CD4-positive, CD25-positive, alpha-beta regulatory T cell (primary cell): ENCODE data around the gene AUTS2. TPM values are rescaled to one million over a fixed set of nuclear protein-coding genes. Genes with fewer than 3 reads are reported as not detected.

Experiments used
- ATAC-seq, 2 donors: fragments of 150-1000 bp; cut with Tn5 transposase; one replicate each; pipeline ENCODE4 v1.10.0; 2021; ENCODE audit warnings: low read depth in 2 of 2, moderate number of reproducible peaks in 2 of 2, moderate library complexity in 1 of 2
- DNase-seq, 3 donors: peaks; one replicate each; pipeline versions ENCODE4 v3.0.0 to v3.0.0-alpha.2; 2012 to 2022; ENCODE audit warnings: mixed read lengths in 1 of 3
- H3K27ac ChIP-seq: one replicate; pipeline ENCODE4 v1.7.0; 2013; ENCODE audit warnings: mild to moderate bottlenecking, low read length; ENCODE audit not compliant: insufficient read depth, poor library complexity, severe bottlenecking
- H3K27me3 ChIP-seq: one replicate; pipeline ENCODE4 v1.7.0; 2013; ENCODE audit warnings: low read length; ENCODE audit not compliant: control insufficient read depth, insufficient read depth
- H3K36me3 ChIP-seq: one replicate; pipeline ENCODE4 v1.7.0; 2013; ENCODE audit warnings: mild to moderate bottlenecking, low read length, moderate library complexity; ENCODE audit not compliant: control insufficient read depth, insufficient read depth
- H3K4me1 ChIP-seq: 2 replicates; pipeline ENCODE4 v1.7.0; 2013; ENCODE audit warnings: mild to moderate bottlenecking, low read length; ENCODE audit not compliant: insufficient read depth, control insufficient read depth, poor library complexity, severe bottlenecking
- H3K4me3 ChIP-seq: one replicate; pipeline ENCODE4 v1.7.0; 2013; ENCODE audit warnings: low read depth, mild to moderate bottlenecking, low read length, moderate library complexity
- H3K9me3 ChIP-seq, 2 experiments: 1 replicate in 1 of 2; 2 replicates in 1 of 2; pipeline ENCODE4 v1.7.0; 2013; ENCODE audit warnings: low read length in 2 of 2, mild to moderate bottlenecking in 1 of 2, moderate library complexity in 1 of 2; ENCODE audit not compliant: control insufficient read depth in 2 of 2
- H3K27ac Mint-ChIP-seq, 3 donors: one replicate each; pipeline ENCODE4 v1.8.0; 2020 to 2022; ENCODE audit warnings: mild to moderate bottlenecking in 3 of 3, mixed read lengths in 3 of 3, moderate library complexity in 2 of 3
- H3K27me3 Mint-ChIP-seq: one replicate; pipeline ENCODE4 v1.8.0; 2022; ENCODE audit warnings: mild to moderate bottlenecking, mixed read lengths
- H3K36me3 Mint-ChIP-seq: one replicate; pipeline ENCODE4 v1.8.0; 2020; ENCODE audit warnings: mixed read lengths
- H3K4me1 Mint-ChIP-seq, 4 donors: one replicate each; pipeline ENCODE4 v1.8.0; 2020 to 2022; ENCODE audit warnings: mixed read lengths in 4 of 4, mild to moderate bottlenecking in 1 of 4
- H3K4me3 Mint-ChIP-seq, 4 donors: one replicate each; pipeline ENCODE4 v1.8.0; 2020 to 2022; ENCODE audit warnings: mild to moderate bottlenecking in 4 of 4, mixed read lengths in 4 of 4, moderate library complexity in 3 of 4
- H3K9me3 Mint-ChIP-seq, 7 donors: one replicate each; pipeline ENCODE4 v1.8.0; 2020 to 2022; ENCODE audit warnings: mixed read lengths in 7 of 7, mild to moderate bottlenecking in 3 of 7, moderate library complexity in 2 of 7
- polyA plus RNA-seq, 4 donors: library from polyadenylated mRNA; unstranded; fragments of 300-500 nt; fragmentation: Illumina TruSeq; gene quantifications; one replicate each; pipeline ENCODE4 v1.2.3, GENCODE V29; 2021
- total RNA-seq: library from RNA; stranded (reverse); gene quantifications from one replicate; pipeline ENCODE4 v1.2.3, GENCODE V29; 2022

AUTS2 gene
- total and polyA plus RNA-seq, 5 donors from 2014 or later = 0.47 to 32.4 (median 0.74) TPM

GRCh38 chr7:69600710-69601519 is 2.6 kb downstream of the AUTS2 start:
- no peak overlapping the region for H3K4me3 Mint-ChIP-seq
- H3K36me3 Mint-ChIP-seq = no peaks in the 10 kb centered on the region
- DNase-seq (no peak), ATAC-seq (no peak)
- H3K27me3 Mint-ChIP-seq = peaks cover 21% of the 10 kb centered on the region
- peaks cover 25% of the 10 kb centered on the region for H3K27me3 ChIP-seq
- peaks cover 0 to 4% (median 0%) of the 10 kb centered on the region in 7 donors for H3K9me3 Mint-ChIP-seq
- H3K36me3 ChIP-seq = no peaks in the 10 kb centered on the region
- peaks cover 0 to 2% of the 10 kb centered on the region in 2 experiments for H3K9me3 ChIP-seq
- H3K4me1 Mint-ChIP-seq = peaks cover 0 to 16% (median 4%) of the 10 kb centered on the region in 4 donors
- H3K4me3 ChIP-seq = no peak overlapping the region
- peaks cover 18% of the 10 kb centered on the region for H3K4me1 ChIP-seq
- no peak overlapping the region for H3K27ac ChIP-seq
- H3K27ac Mint-ChIP-seq = no peak overlapping the region

- peaks cover 18% of the 10 kb centered on the region for H3K4me1 ChIP-seq
- Mint-ChIP-seq H3K27me3 (peaks cover 12% of the 10 kb centered on the region), H3K27ac (no peak overlapping the region), H3K4me1 (peaks cover 0 to 12% (median under 1%) of the 10 kb centered on the region in 4 donors), H3K36me3 (no peaks in the 10 kb centered on the region), H3K9me3 (peaks cover 0 to 2% (median 0%) of the 10 kb centered on the region in 7 donors), H3K4me3 (no peak overlapping the region)
- no peaks in the 10 kb centered on the region for H3K36me3 ChIP-seq
- no peak overlapping the region for H3K4me3 ChIP-seq
- no peak overlapping the region for H3K27ac ChIP-seq
- ATAC-seq (no peak), DNase-seq (no peak)
- H3K27me3 ChIP-seq = peaks cover 21% of the 10 kb centered on the region
- peaks cover 0 to 2% of the 10 kb centered on the region in 2 experiments for H3K9me3 ChIP-seq
Observed at GRCh38 chr7:69602522-69602921, 4.2 kb downstream of the AUTS2 start.

- no peak overlapping the region for H3K27ac ChIP-seq
- H3K27ac Mint-ChIP-seq = no peak overlapping the region
- DNase-seq (no peak), ATAC-seq (no peak)
- peaks cover 13% of the 10 kb centered on the region for H3K27me3 Mint-ChIP-seq
- no peak overlapping the region for H3K4me3 Mint-ChIP-seq
- peaks cover 18% of the 10 kb centered on the region for H3K4me1 ChIP-seq
- H3K9me3 ChIP-seq = peaks cover 0 to 2% of the 10 kb centered on the region in 2 experiments
- H3K36me3 ChIP-seq = no peaks in the 10 kb centered on the region
- peaks cover 21% of the 10 kb centered on the region for H3K27me3 ChIP-seq
- no peak overlapping the region for H3K4me3 ChIP-seq
- peaks cover 0 to 12% (median under 1%) of the 10 kb centered on the region in 4 donors for H3K4me1 Mint-ChIP-seq
- no peaks in the 10 kb centered on the region for H3K36me3 Mint-ChIP-seq
- peaks cover 0 to 2% (median 0%) of the 10 kb centered on the region in 7 donors for H3K9me3 Mint-ChIP-seq
Observed at GRCh38 chr7:69603351-69603750, 5.1 kb downstream of the AUTS2 start.

GRCh38 chr7:69603937-69604494 is 5.7 kb downstream of the AUTS2 start:
- DNase-seq = peak in 1 of 3 donors; percentile 31

GRCh38 chr7:69605070-69605469 is 6.8 kb downstream of the AUTS2 start:
- DNase-seq (no peak), ATAC-seq (no peak)
- Histone ChIP-seq H3K27ac (no peak overlapping the region), H3K9me3 (peaks cover 0 to 2% of the 10 kb centered on the region in 2 experiments), H3K4me1 (peaks cover 2% of the 10 kb centered on the region), H3K36me3 (no peaks in the 10 kb centered on the region), H3K4me3 (no peak overlapping the region), H3K27me3 (peaks cover 21% of the 10 kb centered on the region)
- Mint-ChIP-seq H3K4me1 (peaks cover 0 to 2% (median 0%) of the 10 kb centered on the region in 4 donors), H3K27ac (no peak overlapping the region), H3K36me3 (no peaks in the 10 kb centered on the region), H3K27me3 (peaks cover 10% of the 10 kb centered on the region), H3K9me3 (peaks cover 0 to 2% (median 0%) of the 10 kb centered on the region in 7 donors), H3K4me3 (no peak overlapping the region)

More at GRCh38 chr7:69603937-69604494, 5.7 kb downstream of the AUTS2 start:
- no peak for ATAC-seq
- H3K27ac ChIP-seq = no peak overlapping the region
- H3K4me1 Mint-ChIP-seq = peaks cover 0 to 9% (median under 1%) of the 10 kb centered on the region in 4 donors
- H3K4me3 Mint-ChIP-seq = no peak overlapping the region
- no peaks in the 10 kb centered on the region for H3K36me3 Mint-ChIP-seq
- no peak overlapping the region for H3K27ac Mint-ChIP-seq
- H3K4me3 ChIP-seq = no peak overlapping the region
- peaks cover 13% of the 10 kb centered on the region for H3K4me1 ChIP-seq
- H3K36me3 ChIP-seq = no peaks in the 10 kb centered on the region
- peaks cover 0 to 2% (median 0%) of the 10 kb centered on the region in 7 donors for H3K9me3 Mint-ChIP-seq
- H3K27me3 Mint-ChIP-seq = peaks cover 13% of the 10 kb centered on the region
- H3K27me3 ChIP-seq = peaks cover 21% of the 10 kb centered on the region
- peaks cover 0 to 2% of the 10 kb centered on the region in 2 experiments for H3K9me3 ChIP-seq

GRCh38 chr7:69605546-69605945 is 7.3 kb downstream of the AUTS2 start:
- Mint-ChIP-seq H3K9me3 (peaks cover 0 to 2% (median 0%) of the 10 kb centered on the region in 7 donors), H3K27me3 (peaks cover 10% of the 10 kb centered on the region), H3K36me3 (no peaks in the 10 kb centered on the region), H3K4me1 (no peaks in the 10 kb centered on the region), H3K27ac (no peak overlapping the region), H3K4me3 (no peak overlapping the region)
- Histone ChIP-seq H3K36me3 (no peaks in the 10 kb centered on the region), H3K4me3 (no peak overlapping the region), H3K27ac (no peak overlapping the region), H3K4me1 (no peaks in the 10 kb centered on the region), H3K9me3 (peaks cover 0 to 2% of the 10 kb centered on the region in 2 experiments), H3K27me3 (peaks cover 19% of the 10 kb centered on the region)
- ATAC-seq = no peak
- DNase-seq = no peak

- no peak overlapping the region for H3K27ac Mint-ChIP-seq
- H3K4me3 Mint-ChIP-seq = no peak overlapping the region
- ATAC-seq (no peak), DNase-seq (no peak)
- no peaks in the 10 kb centered on the region for H3K4me1 Mint-ChIP-seq
- peaks cover 10% of the 10 kb centered on the region for H3K27me3 Mint-ChIP-seq
- H3K9me3 Mint-ChIP-seq = no peaks in the 10 kb centered on the region
- Histone ChIP-seq H3K36me3 (no peaks in the 10 kb centered on the region), H3K27ac (no peak overlapping the region), H3K27me3 (peaks cover 8% of the 10 kb centered on the region), H3K4me1 (no peaks in the 10 kb centered on the region), H3K9me3 (no peaks in the 10 kb centered on the region), H3K4me3 (no peak overlapping the region)
- H3K36me3 Mint-ChIP-seq = no peaks in the 10 kb centered on the region
Observed at GRCh38 chr7:69608049-69608448, 9.8 kb downstream of the AUTS2 start.
